Spleen (tissue), 11 donors: ENCODE measurements around the gene ACTR3. TPM values are rescaled to one million over a fixed set of nuclear protein-coding genes. Genes with fewer than 3 reads are reported as not detected.

Source experiments
- DNase-seq: peaks from one replicate; pipeline ENCODE4 v3.0.0-alpha.2; 2020
- H3K27ac ChIP-seq, 8 donors: fragments of 200-600 bp; sonication (generic) in 7 of 8; 1 replicate in 4 of 8; 2 replicates in 4 of 8; pipeline versions ENCODE4 v1.5.0 to v1.8.0; 2016 to 2021; ENCODE audit warnings: inconsistent platforms in 4 of 8, mild to moderate bottlenecking in 4 of 8, moderate library complexity in 1 of 8
- H3K27me3 ChIP-seq, 7 donors: fragments of 200-600 bp; sonication (generic) in 6 of 7; replicated peaks in 1 of 7; 1 replicate in 4 of 7; 2 replicates in 3 of 7; pipeline versions ENCODE4 v1.5.0 to v1.8.0; 2016 to 2021; ENCODE audit warnings: inconsistent platforms in 3 of 7, mild to moderate bottlenecking in 1 of 7
- H3K36me3 ChIP-seq, 6 donors: fragments of 200-600 bp; sonication (generic) in 5 of 6; 1 replicate in 4 of 6; 2 replicates in 2 of 6; pipeline versions ENCODE4 v1.5.0 to v1.8.0; 2016 to 2021; ENCODE audit warnings: inconsistent platforms in 2 of 6
- H3K4me1 ChIP-seq, 6 donors: fragments of 200-600 bp; sonication (generic) in 5 of 6; 1 replicate in 3 of 6; 2 replicates in 3 of 6; pipeline versions ENCODE4 v1.5.0 to v1.8.0; 2016 to 2021; ENCODE audit warnings: inconsistent platforms in 3 of 6
- H3K4me3 ChIP-seq, 8 donors: fragments of 200-600 bp; sonication (generic) in 7 of 8; 1 replicate in 4 of 8; 2 replicates in 4 of 8; pipeline versions ENCODE4 v1.5.0 to v1.8.0; 2016 to 2021; ENCODE audit warnings: inconsistent platforms in 4 of 8, mild to moderate bottlenecking in 4 of 8, moderate library complexity in 2 of 8
- H3K9me3 ChIP-seq, 8 donors: fragments of 200-600 bp; sonication (generic) in 7 of 8; 1 replicate in 4 of 8; 2 replicates in 4 of 8; pipeline versions ENCODE4 v1.5.0 to v1.8.0; 2016 to 2021; ENCODE audit warnings: inconsistent platforms in 4 of 8
- CTCF ChIP-seq, 11 experiments: fragments of 200-600 bp in 7 of 11; fragments of 450-650 bp in 4 of 11; sonication (generic) in 4 of 11; IDR thresholded peaks in 8 of 11; conservative IDR thresholded peaks in 3 of 11; 1 replicate in 7 of 11; 2 replicates in 4 of 11; pipeline versions ENCODE4 v1.4.0 to v1.8.0; 2016 to 2021; ENCODE audit warnings: antibody characterized with exemption in 11 of 11, inconsistent platforms in 4 of 11, mild to moderate bottlenecking in 1 of 11
- POLR2A ChIP-seq, 3 donors: fragments of 450-650 bp; IDR thresholded peaks; one replicate each; pipeline ENCODE4 v1.5.1; 2017; ENCODE audit warnings: antibody characterized with exemption in 3 of 3, mild to moderate bottlenecking in 1 of 3
- POLR2AphosphoS5 ChIP-seq, 3 donors: sonication (generic); formaldehyde crosslinking; IDR thresholded peaks; one replicate each; pipeline ENCODE4 v1.5.1; 2017; ENCODE audit warnings: antibody characterized with exemption in 3 of 3
- WGBS, 5 donors: extraction: QIAGEN DNeasy Blood & Tissue Kit in 3 of 5; methylation state at CpG; one replicate each; pipeline versions ENCODE4 v1.1.5 to v1.1.7; 2013 to 2018; 5-methylcytosine and 5-hydroxymethylcytosine counted together
- intact Hi-C: fragments of 100-400 bp; cut with DNase I; formaldehyde crosslinking; loops from one replicate; pipeline ENCODE4 v1.15.0; 2023; ENCODE audit warnings: low total_unique reads
- polyA plus RNA-seq, 3 donors: library from polyadenylated mRNA; stranded (reverse); fragments of 200-250 nt; gene quantifications; one replicate each; pipeline ENCODE4 v1.2.1, GENCODE V29; 2013
- total RNA-seq, 7 donors: library from RNA; depleted of rRNA in 3 of 7; stranded (reverse); fragments of >200 nt in 3 of 7; fragmentation: NEBNext Ultra II Directional in 4 of 7; extraction: Animal tissue kit (Norgen Biotek cat#: 25700) in 4 of 7; gene quantifications; one replicate each; pipeline versions ENCODE4 v1.1.0 to v1.2.1, GENCODE V29; 2016 to 2021
- donor health status: healthy with polysubstance abuse.
- donor health status: DM: no; HTN: no; CAD: no; lungs with moderate emphysema.
- donor health status: DM: no; HTN: no; CAD: no.
- donor health status: Bipolar disorder and iron deficiency.
- donor health status: healthy.
- donor health status: DM: no; HTN: no; CAD: no.
- donor health status: DM: yes; HTN: yes; CAD: no.

The ACTR3 gene
- total and polyA plus RNA-seq, 10 donors = 75.5 to 488 (median 221) TPM

GRCh38 chr2:113963965-113964364, 74.1 kb downstream of the ACTR3 start:
- Histone ChIP-seq H3K9me3 (no peaks in the 10 kb centered on the region), H3K27me3 (no peaks in the 10 kb centered on the region), H3K27ac (no peak overlapping the region), H3K36me3 (peaks cover 0 to 49% (median 17%) of the 10 kb centered on the region in 6 donors), H3K4me1 (peaks cover 6 to 30% (median 17%) of the 10 kb centered on the region in 6 donors), H3K4me3 (no peak overlapping the region)
- 84 to 93% (median 87%) methylated on average over 3 of the region's 3 CpGs for WGBS, 5 donors
- no peak for DNase-seq
- no peak for TF ChIP-seq POLR2A (IDR thresholded peaks at IDR 0.05)
- no peak for TF ChIP-seq CTCF (IDR thresholded peaks at IDR 0.05 in 8 of 11, conservative IDR thresholded peaks at IDR 0.05 in 3 of 11)
- TF ChIP-seq POLR2AphosphoS5 (IDR thresholded peaks at IDR 0.05) = no peak
- intact Hi-C loops = no loop called here

GRCh38 chr2:113964436-113964835, 74.5 kb downstream of the ACTR3 start:
- TF ChIP-seq CTCF (IDR thresholded peaks at IDR 0.05 in 8 of 11, conservative IDR thresholded peaks at IDR 0.05 in 3 of 11) (no peak), POLR2AphosphoS5 (IDR thresholded peaks at IDR 0.05) (no peak), POLR2A (IDR thresholded peaks at IDR 0.05) (no peak)
- Histone ChIP-seq H3K9me3 (no peaks in the 10 kb centered on the region), H3K27ac (no peak overlapping the region), H3K36me3 (peaks cover 0 to 49% (median 15%) of the 10 kb centered on the region in 6 donors), H3K4me3 (no peak overlapping the region), H3K4me1 (peaks cover 6 to 30% (median 17%) of the 10 kb centered on the region in 6 donors), H3K27me3 (no peaks in the 10 kb centered on the region)
- no peak for DNase-seq
- intact Hi-C loops = no loop called here
- 87 to 95% (median 92%) methylated on average over 5 of the region's 5 CpGs for WGBS, 5 donors

- H3K4me1 ChIP-seq = peaks cover 6 to 30% (median 17%) of the 10 kb centered on the region in 6 donors
- WGBS, 5 donors = 90 to 97% (median 92%) methylated on average over 5 of the region's 5 CpGs
- no peak for DNase-seq
- no peak overlapping the region for H3K4me3 ChIP-seq
- no peak overlapping the region for H3K27ac ChIP-seq
- H3K9me3 ChIP-seq = no peaks in the 10 kb centered on the region
- no peaks in the 10 kb centered on the region for H3K27me3 ChIP-seq
- intact Hi-C loops = no loop called here
- no peak for TF ChIP-seq POLR2A (IDR thresholded peaks at IDR 0.05)
- no peak for TF ChIP-seq POLR2AphosphoS5 (IDR thresholded peaks at IDR 0.05)
- TF ChIP-seq CTCF (IDR thresholded peaks at IDR 0.05 in 8 of 11, conservative IDR thresholded peaks at IDR 0.05 in 3 of 11) = no peak
- H3K36me3 ChIP-seq = peaks cover 0 to 49% (median 9%) of the 10 kb centered on the region in 6 donors
Observed at GRCh38 chr2:113965228-113965627, 75.3 kb downstream of the ACTR3 start.

GRCh38 chr2:113965644-113966043, 75.8 kb downstream of the ACTR3 start:
- H3K27me3 ChIP-seq = no peaks in the 10 kb centered on the region

More at GRCh38 chr2:113965644-113966043, 75.8 kb downstream of the ACTR3 start:
- 22 to 36% (median 26%) methylated on average over 1 of the region's 1 CpG for WGBS, 5 donors
- no peak overlapping the region for H3K4me3 ChIP-seq
- peaks cover 6 to 30% (median 17%) of the 10 kb centered on the region in 6 donors for H3K4me1 ChIP-seq
- H3K9me3 ChIP-seq = no peaks in the 10 kb centered on the region
- no peak for DNase-seq
- TF ChIP-seq POLR2AphosphoS5 (IDR thresholded peaks at IDR 0.05) = peak in 1 of 3 donors; percentile 59
- TF ChIP-seq POLR2A (IDR thresholded peaks at IDR 0.05) = no peak
- TF ChIP-seq CTCF (IDR thresholded peaks at IDR 0.05 in 8 of 11, conservative IDR thresholded peaks at IDR 0.05 in 3 of 11) = peak in 7 of 11 experiments; percentile 17 to 56 (median 50)
- intact Hi-C loops = no loop called here
- H3K27ac ChIP-seq = no peak overlapping the region
- H3K36me3 ChIP-seq = peaks cover 0 to 49% (median 7%) of the 10 kb centered on the region in 6 donors
